Ramos (cell line): ENCODE data around the gene SARM1.

Experiments used
- in situ Hi-C: fragments of 300-500 bp; cut with MboI; formaldehyde crosslinking; loops from one replicate; pipeline ENCODE4 v1.14.3; 2022; ENCODE audit warnings: low sequenced_read_pairs; ENCODE audit not compliant: unreplicated experiment

Gene SARM1

GRCh38 chr17:28340374-28340773 lies 31.1 kb upstream of the SARM1 start:
- in situ Hi-C loops, result no loop called here

- in situ Hi-C loops, result no loop called here
Measured at GRCh38 chr17:28341516-28341915, 30.0 kb upstream of the SARM1 start.

- in situ Hi-C loops, result no loop called here
Measured at GRCh38 chr17:28342313-28342712, 29.2 kb upstream of the SARM1 start.

GRCh38 chr17:28343491-28343932 lies 28.0 kb upstream of the SARM1 start:
- in situ Hi-C loops, result no loop called here

GRCh38 chr17:28344011-28344410 lies 27.5 kb upstream of the SARM1 start:
- in situ Hi-C loops, result no loop called here

- in situ Hi-C loops, result no loop called here
Measured at GRCh38 chr17:28344435-28344901, 27.0 kb upstream of the SARM1 start.

- in situ Hi-C loops, result no loop called here
Measured at GRCh38 chr17:28345419-28346198, 25.9 kb upstream of the SARM1 start.

GRCh38 chr17:28346199-28346580 lies 25.3 kb upstream of the SARM1 start:
- in situ Hi-C loops, result no loop called here

- in situ Hi-C loops, result no loop called here
Measured at GRCh38 chr17:28346746-28347246, 24.7 kb upstream of the SARM1 start.

- in situ Hi-C loops, result no loop called here
Measured at GRCh38 chr17:28347261-28347891, 24.1 kb upstream of the SARM1 start.

GRCh38 chr17:28348979-28349378 lies 22.5 kb upstream of the SARM1 start:
- in situ Hi-C loops, result no loop called here

- in situ Hi-C loops, result loop anchor here (25.0 kb wide), 3 partner anchors 88 to 1038 kb away; no protein-coding TSS in a partner anchor
Measured at GRCh38 chr17:28350271-28350670, 21.2 kb upstream of the SARM1 start.

GRCh38 chr17:28357061-28357900 lies 14.2 kb upstream of the SARM1 start, which contains the start of gene POLDIP2:
TSS of gene POLDIP2 (minus strand) at chr17:28357527. CDS start at chr17:28357448, 79 bp downstream.
- in situ Hi-C loops, result loop anchor here (25.0 kb wide), 3 partner anchors 95 to 1045 kb away; no protein-coding TSS in a partner anchor

GRCh38 chr17:28357901-28358197 lies 13.6 kb upstream of the SARM1 start:
- in situ Hi-C loops, result loop anchor here (25.0 kb wide), 3 partner anchors 96 to 1046 kb away; no protein-coding TSS in a partner anchor

- in situ Hi-C loops, result loop anchor here (25.0 kb wide), 3 partner anchors 101 to 1051 kb away; no protein-coding TSS in a partner anchor
Measured at GRCh38 chr17:28363186-28363585, 8.3 kb upstream of the SARM1 start.

- in situ Hi-C loops, result loop anchor here (25.0 kb wide), 3 partner anchors 102 to 1052 kb away; no protein-coding TSS in a partner anchor
Measured at GRCh38 chr17:28363776-28364650, 7.5 kb upstream of the SARM1 start.

- in situ Hi-C loops, result loop anchor here (25.0 kb wide), 3 partner anchors 103 to 1053 kb away; no protein-coding TSS in a partner anchor
Measured at GRCh38 chr17:28364665-28365363, 6.7 kb upstream of the SARM1 start, which contains the start of gene SEBOX. TSS of gene SEBOX (minus strand) at chr17:28365199. CDS start at chr17:28365151, 48 bp downstream.

GRCh38 chr17:28365487-28365886 lies 6.0 kb upstream of the SARM1 start:
- in situ Hi-C loops, result loop anchor here (25.0 kb wide), 3 partner anchors 103 to 1053 kb away; no protein-coding TSS in a partner anchor
